ENCODE data around the gene SMAP2.

SMAP2 gene

GRCh38 chr1:40372658-40373322, 737 bp upstream of the SMAP2 start:
- TF ChIP-seq REST (IDR thresholded peaks at IDR 0.05; ENCODE audit: insufficient read depth in 1 of 2, low read depth in 2 of 2, low read length in 2 of 2): no peak
- no peak for TF ChIP-seq SIN3A (IDR thresholded peaks at IDR 0.05; ENCODE audit: borderline replicate concordance, insufficient read depth, low read length)
- TF ChIP-seq POLR2AphosphoS5 (IDR thresholded peaks at IDR 0.05; ENCODE audit: low read depth, low read length): no peak
- TF ChIP-seq FOXP2 (optimal IDR thresholded peaks at IDR 0.05; ENCODE audit: borderline replicate concordance, extremely low read depth, extremely low read length, insufficient read depth): no peak
- TF ChIP-seq TAF1 (IDR thresholded peaks at IDR 0.05; ENCODE audit: borderline replicate concordance, insufficient read depth, low read length): no peak; the same call in 1 of the 2 replicates

DNA sequence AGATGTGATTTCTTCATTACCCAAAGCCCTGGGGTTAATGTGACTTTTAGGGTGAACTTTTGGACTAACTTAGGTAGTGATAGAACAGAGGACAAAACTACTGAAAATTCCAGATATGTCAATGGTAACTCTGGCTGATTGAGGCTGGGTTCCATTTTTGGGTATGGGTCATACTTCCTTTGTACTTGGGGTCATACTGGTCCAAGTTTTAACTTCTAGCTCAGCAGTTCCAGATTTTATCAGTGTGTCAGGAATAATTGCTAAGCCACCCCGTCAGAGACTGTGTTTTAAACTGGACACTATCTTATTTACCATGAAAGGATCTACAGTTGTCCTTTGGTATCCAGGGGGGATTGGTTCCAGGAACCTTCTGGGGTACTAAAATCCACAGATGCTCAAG, 4.0 kb downstream of the SMAP2 start:
- TF ChIP-seq TAF1 (IDR thresholded peaks at IDR 0.05; ENCODE audit: borderline replicate concordance, insufficient read depth, low read length): no peak
- no peak for TF ChIP-seq POLR2AphosphoS5 (IDR thresholded peaks at IDR 0.05; ENCODE audit: low read depth, low read length)
- no peak for TF ChIP-seq SIN3A (IDR thresholded peaks at IDR 0.05; ENCODE audit: borderline replicate concordance, insufficient read depth, low read length)
- no peak for TF ChIP-seq FOXP2 (optimal IDR thresholded peaks at IDR 0.05; ENCODE audit: borderline replicate concordance, extremely low read depth, extremely low read length, insufficient read depth)
- no peak for TF ChIP-seq REST (IDR thresholded peaks at IDR 0.05; ENCODE audit: insufficient read depth in 1 of 2, low read depth in 2 of 2, low read length in 2 of 2)

DNA sequence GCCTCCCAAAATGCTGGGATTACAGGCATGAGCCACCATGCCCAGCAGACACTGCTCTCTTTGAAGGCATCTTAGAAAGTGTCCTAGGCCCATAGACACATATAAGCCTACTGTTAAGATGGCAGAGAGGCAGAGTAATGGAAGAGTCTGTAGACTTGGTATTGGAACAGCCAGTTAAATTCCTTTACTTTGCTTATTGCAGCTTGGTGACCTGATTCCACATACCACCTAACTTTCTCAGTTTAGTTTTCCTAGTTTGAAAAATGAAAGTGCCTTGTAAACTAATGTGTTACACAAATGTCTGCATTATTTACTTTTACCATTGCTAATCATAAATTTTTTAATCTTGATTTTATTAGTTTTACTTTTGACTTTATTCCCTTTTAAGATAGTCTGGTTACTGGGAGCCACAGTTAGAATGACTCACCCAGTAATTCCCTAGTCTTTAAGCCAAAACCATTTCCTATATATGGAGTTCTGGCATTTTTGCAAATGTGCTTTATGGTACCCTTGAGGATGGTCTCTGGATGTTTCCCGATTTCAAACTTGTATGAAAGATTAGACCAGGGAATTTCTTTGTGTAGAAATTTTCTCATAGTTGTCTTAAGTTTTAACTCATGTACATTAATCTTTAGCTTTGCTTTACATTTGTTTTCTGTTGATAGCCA, 6.4 kb downstream of the SMAP2 start:
- TF ChIP-seq TAF1 (IDR thresholded peaks at IDR 0.05; ENCODE audit: borderline replicate concordance, insufficient read depth, low read length): no peak
- TF ChIP-seq POLR2AphosphoS5 (IDR thresholded peaks at IDR 0.05; ENCODE audit: low read depth, low read length): no peak
- TF ChIP-seq SIN3A (IDR thresholded peaks at IDR 0.05; ENCODE audit: borderline replicate concordance, insufficient read depth, low read length): no peak
- TF ChIP-seq REST (IDR thresholded peaks at IDR 0.05; ENCODE audit: insufficient read depth in 1 of 2, low read depth in 2 of 2, low read length in 2 of 2): no peak
- no peak for TF ChIP-seq FOXP2 (optimal IDR thresholded peaks at IDR 0.05; ENCODE audit: borderline replicate concordance, extremely low read depth, extremely low read length, insufficient read depth)

GRCh38 chr1:40380817-40381216, 7.3 kb downstream of the SMAP2 start:
- TF ChIP-seq FOXP2 (optimal IDR thresholded peaks at IDR 0.05; ENCODE audit: borderline replicate concordance, extremely low read depth, extremely low read length, insufficient read depth) (no peak), SIN3A (IDR thresholded peaks at IDR 0.05; ENCODE audit: borderline replicate concordance, insufficient read depth, low read length) (no peak), REST (IDR thresholded peaks at IDR 0.05; ENCODE audit: insufficient read depth in 1 of 2, low read depth in 2 of 2, low read length in 2 of 2) (no peak), POLR2AphosphoS5 (IDR thresholded peaks at IDR 0.05; ENCODE audit: low read depth, low read length) (no peak), TAF1 (IDR thresholded peaks at IDR 0.05; ENCODE audit: borderline replicate concordance, insufficient read depth, low read length) (no peak)

All from PFSK-1 (cell line).